MM.1S (cell line): ENCODE data around the gene UBXN2A.

Experiments
- DNase-seq: peaks from one replicate; pipeline ENCODE4 v3.0.0-alpha.2; 2015
- H2AFZ ChIP-seq: fragments of 300-600 bp; sonication (generic); 2 replicates; pipeline ENCODE4 v1.6.0; 2016; ENCODE audit warnings: antibody characterized with exemption, low read length
- H3F3A ChIP-seq: fragments of 300-600 bp; sonication (generic); 2 replicates; pipeline ENCODE4 v1.6.1; 2016; ENCODE audit warnings: mild to moderate bottlenecking, antibody characterized with exemption, low read length, moderate library complexity, mixed read lengths; ENCODE audit not compliant: insufficient read depth
- H3K27ac ChIP-seq: fragments of 300-600 bp; sonication (generic); 2 replicates; pipeline ENCODE4 v1.5.1; 2016; ENCODE audit warnings: mild to moderate bottlenecking, low read length
- H3K27me3 ChIP-seq: fragments of 300-600 bp; sonication (generic); replicated peaks from 2 replicates; pipeline ENCODE4 v1.6.0; 2016; ENCODE audit warnings: low read length; ENCODE audit not compliant: insufficient read depth
- H3K36me3 ChIP-seq: fragments of 300-600 bp; sonication (generic); replicated peaks from 2 replicates; pipeline ENCODE4 v1.6.1; 2016; ENCODE audit warnings: mild to moderate bottlenecking, low read length, mixed read lengths; ENCODE audit not compliant: insufficient read depth
- H3K4me1 ChIP-seq: fragments of 300-600 bp; sonication (generic); 2 replicates; pipeline ENCODE4 v1.6.1; 2016; ENCODE audit warnings: low read length, mixed read lengths
- H3K4me2 ChIP-seq: fragments of 300-600 bp; sonication (generic); 2 replicates; pipeline ENCODE4 v1.6.0; 2016; ENCODE audit warnings: low read depth, low read length
- H3K4me3 ChIP-seq: fragments of 300-600 bp; sonication (generic); 2 replicates; pipeline ENCODE4 v1.5.1; 2016; ENCODE audit warnings: low read length, mixed read lengths
- H3K79me2 ChIP-seq: fragments of 300-600 bp; sonication (generic); 2 replicates; pipeline ENCODE4 v1.6.1; 2016; ENCODE audit warnings: mixed run types, low read length, mixed read lengths
- H3K9ac ChIP-seq: fragments of 300-600 bp; sonication (generic); 2 replicates; pipeline ENCODE4 v1.6.1; 2016; ENCODE audit warnings: low read length, mixed read lengths
- H3K9me2 ChIP-seq: fragments of 300-600 bp; sonication (generic); replicated peaks from 2 replicates; pipeline ENCODE4 v1.6.1; 2016; ENCODE audit warnings: mild to moderate bottlenecking, low read length, mixed read lengths; ENCODE audit not compliant: insufficient read depth
- H3K9me3 ChIP-seq: fragments of 300-600 bp; sonication (generic); replicated peaks from 2 replicates; pipeline ENCODE4 v1.6.1; 2016; ENCODE audit warnings: mild to moderate bottlenecking, low read length, mixed read lengths; ENCODE audit not compliant: insufficient read depth
- H4K20me1 ChIP-seq: fragments of 300-600 bp; sonication (generic); 2 replicates; pipeline ENCODE4 v1.6.1; 2016; ENCODE audit warnings: mild to moderate bottlenecking, low read length, moderate library complexity, mixed read lengths; ENCODE audit not compliant: insufficient read depth
- EZH2 ChIP-seq: fragments of 300-600 bp; sonication (generic); optimal IDR thresholded peaks from 2 replicates; pipeline ENCODE3; 2017; ENCODE audit warnings: low read depth, mild to moderate bottlenecking, antibody characterized with exemption, low read length, mixed read lengths
- EZH2phosphoT487 ChIP-seq: fragments of 300-600 bp; sonication (generic); IDR thresholded peaks from 2 replicates; pipeline ENCODE4 v1.6.1; 2018; ENCODE audit warnings: antibody characterized with exemption, low read length
- TF ChIP-seq, protein P1 (sequence below): fragments of 300-600 bp; sonication (generic); IDR thresholded peaks from 2 replicates; pipeline ENCODE4 v1.5.1; 2016; ENCODE audit warnings: antibody characterized with exemption, low read length, mixed read lengths

UBXN2A gene

DNA sequence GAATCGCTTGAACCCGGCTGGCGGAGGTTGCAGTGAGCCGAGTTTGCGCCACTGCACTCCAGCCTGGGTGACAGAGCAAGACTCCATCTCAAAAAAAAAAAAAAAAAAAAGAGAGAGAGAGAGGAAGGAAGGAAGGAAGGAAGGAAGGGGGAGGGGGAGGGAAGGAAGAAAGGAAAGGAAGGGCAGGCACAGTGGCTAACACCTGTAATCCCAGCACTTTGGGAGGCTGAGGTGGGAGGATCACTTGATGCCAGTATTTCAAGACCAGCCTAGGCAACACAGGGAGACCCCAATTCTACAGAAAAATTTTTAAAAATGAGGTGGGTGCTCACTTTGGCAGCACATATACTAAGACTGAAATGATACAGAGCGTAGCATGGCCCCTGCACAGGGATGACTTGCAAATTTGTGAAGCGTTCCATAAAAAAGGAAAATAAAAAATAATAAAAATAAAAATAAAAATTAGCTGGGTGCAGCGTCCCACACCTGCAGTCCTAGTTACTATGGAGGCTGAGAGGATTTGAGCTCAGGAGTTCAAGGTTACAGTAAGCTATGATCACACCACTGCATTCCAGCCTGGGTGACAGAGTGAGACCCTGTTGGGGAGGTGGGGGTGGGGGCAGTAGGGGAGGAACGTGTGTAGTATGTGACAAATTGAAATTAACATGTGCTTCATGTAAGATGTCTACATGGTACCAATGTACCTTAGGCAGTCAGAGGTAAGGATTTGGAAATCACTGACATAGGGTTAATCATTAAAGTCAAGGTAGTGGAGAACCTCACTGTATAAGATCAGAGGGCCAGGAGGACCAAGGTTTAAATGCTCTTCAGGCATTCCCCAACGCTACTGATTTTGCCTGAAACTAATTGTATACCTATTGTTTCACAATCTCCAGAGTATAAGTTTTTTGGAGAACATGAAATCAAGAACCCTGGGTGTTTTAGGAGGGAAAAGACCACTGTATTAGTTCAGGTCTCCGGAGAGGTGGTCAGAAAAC, 105.5 kb downstream of the UBXN2A start:
- Histone ChIP-seq H3K9ac (no peak overlapping the region), H3K27ac (no peak overlapping the region), H3K4me3 (peak overlapping the region; percentile 93; the same call in 1 of the 2 replicates), H3K9me3 (no peaks in the 10 kb centered on the region), H4K20me1 (no peaks in the 10 kb centered on the region), H3F3A (peaks cover 3% of the 10 kb centered on the region; the same call in 1 of the 2 replicates), H3K9me2 (no peaks in the 10 kb centered on the region), H3K79me2 (peaks cover 11% of the 10 kb centered on the region), H3K4me1 (peaks cover 11% of the 10 kb centered on the region), H2AFZ (no peak overlapping the region), H3K27me3 (peaks cover 13% of the 10 kb centered on the region; the same call in 1 of the 2 replicates), H3K4me2 (peak overlapping the region; percentile 63), H3K36me3 (no peaks in the 10 kb centered on the region)
- no peak for TF ChIP-seq EZH2
- TF ChIP-seq EZH2phosphoT487: no peak
- TF ChIP-seq, protein P1, sequence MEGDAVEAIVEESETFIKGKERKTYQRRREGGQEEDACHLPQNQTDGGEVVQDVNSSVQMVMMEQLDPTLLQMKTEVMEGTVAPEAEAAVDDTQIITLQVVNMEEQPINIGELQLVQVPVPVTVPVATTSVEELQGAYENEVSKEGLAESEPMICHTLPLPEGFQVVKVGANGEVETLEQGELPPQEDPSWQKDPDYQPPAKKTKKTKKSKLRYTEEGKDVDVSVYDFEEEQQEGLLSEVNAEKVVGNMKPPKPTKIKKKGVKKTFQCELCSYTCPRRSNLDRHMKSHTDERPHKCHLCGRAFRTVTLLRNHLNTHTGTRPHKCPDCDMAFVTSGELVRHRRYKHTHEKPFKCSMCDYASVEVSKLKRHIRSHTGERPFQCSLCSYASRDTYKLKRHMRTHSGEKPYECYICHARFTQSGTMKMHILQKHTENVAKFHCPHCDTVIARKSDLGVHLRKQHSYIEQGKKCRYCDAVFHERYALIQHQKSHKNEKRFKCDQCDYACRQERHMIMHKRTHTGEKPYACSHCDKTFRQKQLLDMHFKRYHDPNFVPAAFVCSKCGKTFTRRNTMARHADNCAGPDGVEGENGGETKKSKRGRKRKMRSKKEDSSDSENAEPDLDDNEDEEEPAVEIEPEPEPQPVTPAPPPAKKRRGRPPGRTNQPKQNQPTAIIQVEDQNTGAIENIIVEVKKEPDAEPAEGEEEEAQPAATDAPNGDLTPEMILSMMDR: no peak
- no peak for DNase-seq

DNA sequence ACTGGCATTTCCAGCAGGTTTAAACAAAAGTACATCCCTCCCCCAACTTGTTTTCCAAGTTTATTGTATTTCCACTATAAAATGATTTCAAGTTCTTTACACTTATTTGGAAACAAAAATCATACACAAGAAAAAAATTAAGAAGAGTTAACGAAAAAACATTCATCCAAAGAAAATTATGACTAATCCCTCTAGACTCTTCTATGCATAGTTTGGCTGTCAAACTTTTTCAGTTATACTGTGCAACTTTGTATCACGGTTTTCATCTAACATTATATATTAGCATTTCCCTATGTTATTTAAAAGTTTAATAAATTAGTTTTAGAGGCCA, 106.3 kb downstream of the UBXN2A start:
- Histone ChIP-seq H3K79me2 (peaks cover 11% of the 10 kb centered on the region), H3K27ac (no peak overlapping the region), H4K20me1 (no peaks in the 10 kb centered on the region), H3K4me2 (peak overlapping the region; percentile 63), H3K36me3 (no peaks in the 10 kb centered on the region), H3K27me3 (peaks cover 13% of the 10 kb centered on the region; the same call in 1 of the 2 replicates), H3K9ac (peak overlapping the region; percentile 69; the same call in 1 of the 2 replicates), H3K9me2 (no peaks in the 10 kb centered on the region), H3K4me3 (peak overlapping the region; percentile 93), H3K4me1 (peaks cover 11% of the 10 kb centered on the region), H3F3A (peaks cover 5% of the 10 kb centered on the region; the same call in 1 of the 2 replicates), H3K9me3 (no peaks in the 10 kb centered on the region), H2AFZ (peak overlapping the region; percentile 98)
- TF ChIP-seq, protein P1: no peak
- TF ChIP-seq EZH2 (no peak), EZH2phosphoT487 (no peak)
- no peak for DNase-seq

DNA sequence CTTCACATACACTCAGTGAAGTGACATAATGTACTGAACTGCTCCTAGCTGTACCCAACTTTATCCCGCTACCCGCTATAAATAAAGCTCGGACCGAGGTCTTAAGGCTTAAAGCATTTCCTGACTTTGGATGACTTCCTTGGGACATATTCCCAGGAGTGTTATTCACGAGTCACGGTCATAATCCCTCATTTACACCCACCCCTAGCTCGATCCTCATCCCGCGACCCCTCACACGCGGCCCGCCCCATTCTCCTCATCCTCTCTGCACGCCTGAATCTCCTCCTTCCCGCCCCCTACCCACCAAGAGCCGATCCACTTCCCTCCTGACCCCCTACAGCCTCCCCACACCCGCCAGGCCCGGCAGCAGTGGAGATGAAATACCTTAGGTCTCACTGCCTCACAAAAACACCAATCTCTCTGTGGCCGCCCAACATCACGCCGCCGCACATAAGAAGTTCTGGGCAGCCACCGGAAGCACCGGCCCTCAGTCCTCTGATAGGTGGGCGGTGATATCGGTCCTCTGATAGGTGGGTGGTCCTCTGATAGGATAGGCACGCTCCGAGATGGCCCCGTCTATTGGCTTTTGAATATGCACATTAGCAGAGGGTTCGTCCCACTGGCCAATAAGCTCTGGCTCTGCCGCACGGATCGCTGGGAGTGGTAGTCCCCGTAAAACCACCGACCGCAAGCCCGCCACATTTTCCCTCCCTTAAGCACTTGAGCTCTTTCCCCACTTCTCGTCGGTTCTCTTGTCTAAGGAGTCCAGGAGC, 106.9 kb downstream of the UBXN2A start, which contains the start of gene WDCP:
WDCP (minus strand) TSS at position 462 of the 773 bp plus-strand sequence. CDS start 7,897 bp downstream, outside the sequence.
- peak; percentile 99 for DNase-seq
- peaks cover 5% of the 10 kb centered on the region; the same call in 1 of the 2 replicates for H3F3A ChIP-seq
- no peak for TF ChIP-seq EZH2
- TF ChIP-seq, protein P1: no peak
- TF ChIP-seq EZH2phosphoT487: no peak

More for the DNA sequence above, 106.9 kb downstream of the UBXN2A start, which contains the start of gene WDCP:
- peak within 1 kb of the TSS; percentile 63 for H3K4me2 ChIP-seq
- no peak within 1 kb of the TSS for H3K27ac ChIP-seq
- no peaks in the 10 kb centered on the region for H3K9me3 ChIP-seq
- H3K79me2 ChIP-seq: peaks cover 11% of the 10 kb centered on the region
- peaks cover 11% of the 10 kb centered on the region for H3K4me1 ChIP-seq
- H3K36me3 ChIP-seq: no peaks in the 10 kb centered on the region
- peak within 1 kb of the TSS; percentile 69; the same call in 1 of the 2 replicates for H3K9ac ChIP-seq
- no peaks in the 10 kb centered on the region for H3K9me2 ChIP-seq
- peaks cover 13% of the 10 kb centered on the region for H3K27me3 ChIP-seq
- H2AFZ ChIP-seq: peak within 1 kb of the TSS; percentile 98
- no peaks in the 10 kb centered on the region for H4K20me1 ChIP-seq
- H3K4me3 ChIP-seq: peak within 1 kb of the TSS; percentile 93
